Small intestine (tissue), 7 donors: ENCODE results near the gene SV2C. TPM values are rescaled to one million over a fixed set of nuclear protein-coding genes. Genes with fewer than 3 reads are reported as not detected.

Experiments used
- DNase-seq, 2 donors: peaks; one replicate each; pipeline versions ENCODE4 v3.0.0 to v3.0.0-alpha.2; 2013
- FAIRE-seq: peaks from 2 replicates; lab custom pipeline; 2012; peaks lifted over from hg19 to GRCh38; lab: Jason Lieb, UNC
- H3K27ac ChIP-seq, 3 donors: one replicate each; pipeline ENCODE4 v1.5.1; 2013; ENCODE audit warnings: low read length in 2 of 3, mild to moderate bottlenecking in 2 of 3, control low read depth in 1 of 3, inconsistent platforms in 1 of 3, low read depth in 1 of 3, moderate library complexity in 1 of 3
- H3K27me3 ChIP-seq, 3 donors: one replicate each; pipeline ENCODE4 v1.6.1; 2013; ENCODE audit warnings: low read length in 3 of 3, inconsistent platforms in 1 of 3; ENCODE audit not compliant: control insufficient read depth in 3 of 3, insufficient read depth in 3 of 3
- H3K36me3 ChIP-seq, 3 donors: one replicate each; pipeline ENCODE4 v1.6.1; 2013; ENCODE audit warnings: low read length in 3 of 3, inconsistent platforms in 1 of 3, low read depth in 1 of 3, mild to moderate bottlenecking in 1 of 3, moderate library complexity in 1 of 3; ENCODE audit not compliant: control insufficient read depth in 3 of 3, insufficient read depth in 2 of 3
- H3K4me1 ChIP-seq, 3 donors: one replicate each; pipeline ENCODE4 v1.6.1; 2013; ENCODE audit warnings: low read length in 2 of 3, inconsistent platforms in 1 of 3, low read depth in 1 of 3, mild to moderate bottlenecking in 1 of 3, moderate library complexity in 1 of 3; ENCODE audit not compliant: control insufficient read depth in 3 of 3, insufficient read depth in 2 of 3
- H3K4me3 ChIP-seq, 3 donors: one replicate each; pipeline ENCODE4 v1.5.1; 2013; ENCODE audit warnings: low read length in 3 of 3, control low read depth in 1 of 3, inconsistent platforms in 1 of 3, low read depth in 1 of 3, mild to moderate bottlenecking in 1 of 3, moderate library complexity in 1 of 3
- H3K9me3 ChIP-seq, 2 donors: one replicate each; pipeline ENCODE4 v1.6.1; 2013; ENCODE audit warnings: low read depth in 1 of 2, low read length in 1 of 2; ENCODE audit not compliant: control insufficient read depth in 2 of 2, insufficient read depth in 1 of 2
- WGBS, 3 donors: extraction: QIAGEN DNeasy Blood & Tissue Kit; methylation state at CpG; one replicate each; pipeline ENCODE4 v1.1.7; 2013; 5-methylcytosine and 5-hydroxymethylcytosine counted together
- polyA plus RNA-seq, 4 donors: library from polyadenylated mRNA; stranded (reverse) in 3 of 4; unstranded in 1 of 4; fragments of 200-250 nt in 3 of 4; fragments of 120-200 nt in 1 of 4; gene quantifications; one replicate each; pipeline versions ENCODE4 v1.2.1 to v1.2.3, GENCODE V29; 2013
- donor health status: healthy with polysubstance abuse.
- donor health status: control.
- donor health status: control.
- donor health status: Bipolar disorder and iron deficiency.
- donor health status: healthy.

The SV2C gene
- polyA plus RNA-seq, 4 donors, result 0.03 to 1.6 TPM; not detected in 2

DNA sequence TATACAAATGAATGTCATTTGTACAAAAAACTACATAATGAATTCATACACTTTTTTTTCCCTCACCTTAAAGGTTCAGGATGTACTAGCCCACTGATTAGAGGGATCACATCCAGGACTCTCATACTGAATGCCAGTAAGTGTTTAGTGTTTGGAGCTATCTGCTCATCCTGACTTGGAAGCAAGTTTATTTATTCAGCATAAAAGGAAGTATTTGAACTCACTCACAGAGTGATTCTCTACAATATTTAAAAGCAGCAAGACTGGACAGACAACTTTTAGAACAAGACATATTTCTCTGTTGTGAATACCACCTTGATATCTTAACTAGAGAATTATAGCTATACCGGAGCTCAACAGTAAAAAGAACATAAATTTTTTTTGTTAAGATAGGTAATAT, 305.1 kb downstream of the SV2C start:
- 18 to 58% (median 47%) methylated on average over 1 of the region's 1 CpG for WGBS, 3 donors
- FAIRE-seq, result no peak
- H3K27ac ChIP-seq, result no peak overlapping the region

DNA sequence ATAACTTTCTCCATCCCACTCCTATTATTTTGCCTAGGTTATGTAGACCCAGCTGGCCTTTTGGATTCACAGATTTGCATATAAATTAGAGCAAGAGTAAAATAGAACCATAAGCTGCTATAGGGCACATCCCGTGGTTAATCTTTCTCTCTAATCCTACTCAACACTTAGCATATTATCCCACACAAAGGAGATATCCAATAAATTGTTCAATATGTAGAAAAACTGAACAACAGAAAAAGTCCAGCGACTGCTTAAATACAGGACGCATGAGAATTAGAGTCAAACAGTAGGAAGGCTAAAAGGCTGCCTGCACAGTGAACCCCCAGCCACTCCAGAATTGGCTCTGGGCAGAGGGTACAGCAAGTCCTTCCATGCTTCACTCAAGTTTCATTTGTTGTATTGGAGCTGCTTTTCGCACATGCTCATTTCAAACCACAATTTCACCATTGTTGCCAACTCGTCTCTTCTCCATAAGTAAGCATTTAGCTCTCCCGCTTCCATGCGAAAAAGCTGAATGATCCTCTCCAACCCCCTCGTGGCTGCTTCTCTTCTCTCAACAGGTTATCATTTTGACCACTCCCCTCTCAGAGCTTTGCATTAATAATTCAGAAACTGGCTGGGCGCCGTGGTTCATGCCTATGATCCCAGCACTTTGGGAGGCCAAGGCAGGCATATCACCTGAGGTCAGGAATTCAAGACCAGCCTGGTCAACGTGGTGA, 305.8 kb downstream of the SV2C start:
- no peak for FAIRE-seq
- Histone ChIP-seq H3K36me3 (no peaks in the 10 kb centered on the region), H3K4me3 (no peak overlapping the region), H3K27me3 (no peaks in the 10 kb centered on the region), H3K4me1 (peaks cover 0 to 2% (median 0%) of the 10 kb centered on the region in 3 donors), H3K27ac (no peak overlapping the region), H3K9me3 (no peaks in the 10 kb centered on the region)
- WGBS, 3 donors, result 91 to 93% (median 92%) methylated on average over 11 of the region's 11 CpGs
- DNase-seq, result no peak

More for the DNA sequence above, 305.1 kb downstream of the SV2C start:
- Histone ChIP-seq H3K36me3 (no peaks in the 10 kb centered on the region), H3K4me3 (no peak overlapping the region), H3K9me3 (no peaks in the 10 kb centered on the region), H3K4me1 (peaks cover 0 to 2% (median 0%) of the 10 kb centered on the region in 3 donors), H3K27me3 (no peaks in the 10 kb centered on the region)
- DNase-seq, result no peak

DNA sequence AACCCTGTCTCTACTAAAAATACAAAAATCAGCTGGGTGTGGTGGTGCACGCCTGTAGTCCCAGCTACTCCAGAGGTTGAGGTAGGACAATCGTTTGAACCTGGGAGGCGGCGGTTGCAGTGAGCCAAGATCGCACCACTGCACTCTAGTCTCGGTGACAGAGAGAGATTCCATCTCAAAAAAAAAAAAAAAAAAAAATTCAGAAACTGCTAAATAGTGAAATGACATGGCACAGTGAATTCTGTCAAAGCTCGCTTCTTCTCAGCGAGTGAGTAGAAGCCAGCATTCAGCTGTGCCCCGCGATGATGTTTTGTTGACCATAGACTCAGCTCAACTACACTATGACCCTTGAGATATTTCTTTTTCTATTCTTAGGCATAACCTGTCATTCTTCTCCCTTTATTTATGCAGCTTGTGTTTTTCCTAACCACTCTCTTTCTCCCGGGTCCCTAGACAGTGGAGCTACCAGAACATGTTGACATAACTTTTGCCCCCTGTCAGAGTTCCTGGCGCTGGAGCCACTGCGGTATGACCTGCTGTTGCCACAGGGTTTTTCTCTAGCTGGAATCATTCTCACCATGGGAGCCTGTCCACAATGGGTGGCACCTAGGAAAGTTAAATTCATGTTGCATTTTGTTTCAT, 306.5 kb downstream of the SV2C start:
- no peaks in the 10 kb centered on the region for H3K27me3 ChIP-seq
- no peaks in the 10 kb centered on the region for H3K4me1 ChIP-seq
- DNase-seq (no peak), FAIRE-seq (no peak)
- H3K9me3 ChIP-seq, result no peaks in the 10 kb centered on the region
- H3K36me3 ChIP-seq, result no peaks in the 10 kb centered on the region
- H3K4me3 ChIP-seq, result no peak overlapping the region
- WGBS, 3 donors, result 85 to 87% (median 86%) methylated on average over 13 of the region's 13 CpGs
- no peak overlapping the region for H3K27ac ChIP-seq

DNA sequence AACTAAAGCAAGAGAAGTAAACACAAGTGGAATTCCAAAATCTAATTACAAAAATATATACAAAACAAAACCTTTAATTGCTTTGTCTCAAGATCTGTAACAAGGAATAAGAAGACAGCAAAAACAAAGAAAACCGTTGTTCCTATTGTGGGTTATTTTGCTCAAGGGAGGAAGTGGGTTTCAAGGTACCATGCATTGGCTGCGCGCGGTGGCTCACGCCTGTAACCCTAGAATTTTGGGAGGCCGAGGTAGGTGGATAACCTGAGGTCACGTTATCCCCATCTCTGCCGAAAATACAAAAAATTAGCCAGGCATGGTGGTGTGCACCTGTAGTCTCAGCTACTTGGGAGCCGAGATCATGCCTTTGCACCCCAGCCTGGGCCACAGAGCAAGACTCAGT, 307.8 kb downstream of the SV2C start:
- DNase-seq, result peak in 1 of 2 donors; percentile 11
- no peak for FAIRE-seq
- Histone ChIP-seq H3K9me3 (no peaks in the 10 kb centered on the region), H3K27ac (no peak overlapping the region), H3K4me3 (no peak overlapping the region), H3K27me3 (no peaks in the 10 kb centered on the region), H3K4me1 (no peaks in the 10 kb centered on the region), H3K36me3 (no peaks in the 10 kb centered on the region)
- WGBS, 3 donors, result 71 to 89% (median 80%) methylated on average over 9 of the region's 9 CpGs

DNA sequence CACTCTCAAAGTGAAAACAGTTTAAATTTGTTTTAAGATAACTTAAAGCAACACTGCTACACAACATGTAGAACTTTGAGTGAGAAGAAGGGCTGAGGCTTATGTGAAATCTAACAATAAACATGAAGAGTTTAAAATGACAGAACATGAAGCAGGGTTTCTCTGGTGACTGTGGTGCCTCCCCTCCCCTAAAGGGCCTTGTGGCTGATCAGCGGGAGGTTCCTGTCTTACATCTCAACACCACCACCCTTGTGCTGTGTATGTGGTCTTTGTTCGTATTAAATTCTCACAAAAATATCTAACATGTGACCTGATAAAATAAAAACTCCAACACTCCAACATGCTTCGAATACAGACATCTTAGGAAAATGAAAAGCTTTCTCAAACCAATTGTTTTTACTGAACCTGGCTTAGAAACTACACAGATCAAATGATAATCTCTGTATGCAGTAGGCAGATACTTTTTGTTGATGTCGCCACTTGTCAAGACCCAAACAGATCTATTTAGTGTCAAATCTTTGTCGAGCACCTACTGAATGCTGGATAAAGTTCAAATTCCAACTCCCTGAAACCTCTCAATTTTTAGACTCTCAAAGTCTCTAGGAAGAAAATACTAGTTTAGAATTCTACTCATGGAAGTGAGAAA, 310.0 kb downstream of the SV2C start:
- H3K4me1 ChIP-seq, result no peaks in the 10 kb centered on the region
- no peak overlapping the region for H3K4me3 ChIP-seq
- DNase-seq (no peak), FAIRE-seq (no peak)
- 79 to 89% (median 82%) methylated on average over 5 of the region's 5 CpGs for WGBS, 3 donors
- no peak overlapping the region for H3K27ac ChIP-seq
- H3K9me3 ChIP-seq, result no peaks in the 10 kb centered on the region
- no peaks in the 10 kb centered on the region for H3K36me3 ChIP-seq
- H3K27me3 ChIP-seq, result no peaks in the 10 kb centered on the region

DNA sequence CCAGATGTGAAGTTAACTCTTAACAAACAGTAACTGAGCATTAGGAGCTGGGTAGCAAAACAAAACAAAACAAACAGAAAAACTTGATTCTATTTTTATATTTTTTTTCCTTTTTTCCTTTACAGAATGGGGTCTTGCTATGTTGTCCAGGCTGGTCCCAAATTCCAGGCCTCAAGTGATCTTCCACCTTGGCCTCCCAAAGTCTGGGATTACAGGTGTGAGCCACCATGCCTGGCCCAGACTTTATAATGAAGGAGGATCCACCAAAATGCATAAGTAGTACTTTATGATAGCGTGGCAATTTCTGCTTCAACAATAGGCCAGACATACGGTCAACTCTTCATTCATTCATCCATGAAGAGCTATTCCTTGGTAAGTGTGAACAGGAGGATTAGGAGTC, 314.0 kb downstream of the SV2C start:
- DNase-seq, result no peak
- Histone ChIP-seq H3K4me1 (peaks cover 0 to 6% (median 0%) of the 10 kb centered on the region in 3 donors), H3K27me3 (no peaks in the 10 kb centered on the region), H3K27ac (no peak overlapping the region), H3K9me3 (no peaks in the 10 kb centered on the region), H3K4me3 (no peak overlapping the region), H3K36me3 (no peaks in the 10 kb centered on the region)
- 79 to 97% (median 95%) methylated on average over 2 of the region's 2 CpGs for WGBS, 3 donors
- FAIRE-seq, result no peak

DNA sequence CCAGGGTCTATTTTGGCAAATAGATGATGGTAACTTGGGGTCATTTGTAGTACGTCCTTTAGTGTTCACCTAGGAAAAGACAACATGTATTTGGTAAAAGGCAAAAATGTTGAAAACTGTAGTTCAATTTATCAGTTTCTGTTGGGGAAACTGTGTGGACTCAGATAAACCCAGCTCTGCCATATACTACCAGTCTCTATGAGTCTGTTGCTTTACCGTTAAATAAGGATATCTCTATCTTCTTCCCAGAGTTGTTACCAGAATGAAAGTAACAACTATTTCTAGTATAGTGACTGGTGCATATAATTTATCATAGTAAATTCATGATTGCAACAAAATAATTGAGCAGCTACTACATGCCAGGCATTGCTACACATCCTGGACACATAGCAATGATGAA, 316.1 kb downstream of the SV2C start:
- Histone ChIP-seq H3K4me1 (peaks cover 0 to 9% (median 0%) of the 10 kb centered on the region in 3 donors), H3K27me3 (no peaks in the 10 kb centered on the region), H3K36me3 (no peaks in the 10 kb centered on the region), H3K9me3 (no peaks in the 10 kb centered on the region), H3K4me3 (no peak overlapping the region), H3K27ac (no peak overlapping the region)
- WGBS, 3 donors, result 96 to 98% (median 97%) methylated on average over 2 of the region's 2 CpGs
- FAIRE-seq (no peak), DNase-seq (no peak)

DNA sequence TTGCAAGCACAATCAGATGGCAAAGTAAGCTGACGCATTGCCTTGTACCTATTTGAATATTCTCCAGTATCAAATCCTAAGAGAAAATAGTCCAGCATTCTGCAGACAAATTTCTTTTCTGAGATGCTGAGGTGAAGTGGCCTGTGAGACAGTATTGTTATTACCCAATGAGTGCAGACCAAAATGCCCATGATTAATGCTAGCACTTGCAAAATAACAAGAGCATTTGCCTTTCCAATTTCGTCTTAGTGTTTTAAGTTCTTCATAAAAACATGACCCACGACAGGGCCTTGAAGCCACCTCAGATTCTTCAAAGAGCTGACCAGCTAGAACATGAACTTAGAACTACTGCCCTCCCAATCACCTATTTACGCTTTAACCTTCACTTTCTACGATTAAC, 317.3 kb downstream of the SV2C start:
- DNase-seq, result no peak
- Histone ChIP-seq H3K4me3 (no peak overlapping the region), H3K36me3 (no peaks in the 10 kb centered on the region), H3K4me1 (peaks cover 0 to 15% (median 0%) of the 10 kb centered on the region in 3 donors), H3K27ac (no peak overlapping the region), H3K9me3 (no peaks in the 10 kb centered on the region), H3K27me3 (no peaks in the 10 kb centered on the region)
- no peak for FAIRE-seq
- 75 to 83% (median 76%) methylated on average over 5 of the region's 5 CpGs for WGBS, 3 donors
